Measurements from ENCODE around the gene SFMBT1.

GRCh38 chr3:53068176-53068575 lies 22.3 kb upstream of the SFMBT1 start:
- TF ChIP-seq CTCF (conservative IDR thresholded peaks at IDR 0.05) = no peak
- no peak for TF ChIP-seq EZH2 (IDR thresholded peaks at IDR 0.05; ENCODE audit: low read depth)

Measured in PC-9 (cell line).